H1 (cell line): ENCODE data around the gene MAP3K14. TPM values are rescaled to one million over a fixed set of nuclear protein-coding genes. Genes with fewer than 3 reads are reported as not detected.

ENCODE experiments used
- CBX5 ChIP-seq: fragments of 300-800, 300-1000 bp; sonication (generic); IDR thresholded peaks from 2 replicates; pipeline ENCODE4 v1.7.1; 2016; ENCODE audit warnings: antibody characterized with exemption, low read length, low read depth
- CTBP2 ChIP-seq: IDR thresholded peaks from 2 replicates; pipeline ENCODE4 v1.7.0; 2011; ENCODE audit warnings: borderline replicate concordance, mild to moderate bottlenecking, moderate library complexity, mixed read lengths, low read length; ENCODE audit not compliant: insufficient read depth, insufficient read length
- KDM5A ChIP-seq: fragments of 200-600 bp; IDR thresholded peaks from 2 replicates; pipeline ENCODE4 v1.7.1; 2012; ENCODE audit warnings: mild to moderate bottlenecking, low read length, inconsistent platforms, mixed read lengths
- RAD21 ChIP-seq, 2 experiments: IDR thresholded peaks in 1 of 2; conservative IDR thresholded peaks in 1 of 2; 2 replicates each; pipeline ENCODE4 v1.6.1; 2011; ENCODE audit warnings: low read depth in 2 of 2, low read length in 2 of 2, improper control_type of control experiment in 1 of 2, inconsistent platforms in 1 of 2, mild to moderate bottlenecking in 1 of 2, moderate library complexity in 1 of 2
- SIN3A ChIP-seq, 2 experiments: IDR thresholded peaks in 1 of 2; conservative IDR thresholded peaks in 1 of 2; 2 replicates each; pipeline ENCODE4 v1.6.1; 2011 to 2012; ENCODE audit warnings: low read length in 2 of 2, improper control_type of control experiment in 1 of 2, low read depth in 1 of 2, mild to moderate bottlenecking in 1 of 2
- SP4 ChIP-seq: IDR thresholded peaks from 2 replicates; pipeline ENCODE4 v1.6.1; 2012; ENCODE audit warnings: low read length, inconsistent platforms
- SRF ChIP-seq: IDR thresholded peaks from 2 replicates; pipeline ENCODE4 v1.6.1; 2011; ENCODE audit warnings: mild to moderate bottlenecking, low read depth, low read length, moderate library complexity
- TEAD4 ChIP-seq: IDR thresholded peaks from 2 replicates; pipeline ENCODE4 v1.6.1; 2012; ENCODE audit warnings: low read depth, low read length, inconsistent platforms, mixed read lengths
- polyA plus RNA-seq, 7 experiments: library from polyadenylated mRNA; depleted of rRNA in 3 of 7; stranded (reverse) in 5 of 7; unstranded in 2 of 7; fragments of >200 nt in 5 of 7; fragments of 200-250 nt in 2 of 7; gene quantifications; 1 replicate in 5 of 7; 2 replicates in 1 of 7; 4 replicates in 1 of 7; pipeline versions ENCODE4 v1.2.1 to v1.2.3, GENCODE V29; 2011 to 2013; ENCODE audit warnings: missing spikeins in 2 of 7, mixed read lengths in 2 of 7
- total RNA-seq: library from RNA; stranded (reverse); fragmentation: NEBNext Ultra II Directional; extraction: Animal tissue kit (Norgen Biotek cat#: 25700); gene quantifications from 2 replicates; pipeline ENCODE4 v1.2.1, GENCODE V29; 2021
- TF ChIP-seq, protein P1 (sequence below): fragments of 300-600 bp; sonication (generic); IDR thresholded peaks from 2 replicates; pipeline ENCODE4 v1.7.1; 2012; ENCODE audit warnings: low read length, moderate library complexity, mild to moderate bottlenecking, inconsistent platforms; ENCODE audit not compliant: insufficient replicate concordance

Gene MAP3K14
- total and polyA plus RNA-seq, 2 of the 8 experiments (the other 6 are each of a cell fraction or from before 2014, with no cell fraction given), result 5.2 to 6.1 TPM

DNA sequence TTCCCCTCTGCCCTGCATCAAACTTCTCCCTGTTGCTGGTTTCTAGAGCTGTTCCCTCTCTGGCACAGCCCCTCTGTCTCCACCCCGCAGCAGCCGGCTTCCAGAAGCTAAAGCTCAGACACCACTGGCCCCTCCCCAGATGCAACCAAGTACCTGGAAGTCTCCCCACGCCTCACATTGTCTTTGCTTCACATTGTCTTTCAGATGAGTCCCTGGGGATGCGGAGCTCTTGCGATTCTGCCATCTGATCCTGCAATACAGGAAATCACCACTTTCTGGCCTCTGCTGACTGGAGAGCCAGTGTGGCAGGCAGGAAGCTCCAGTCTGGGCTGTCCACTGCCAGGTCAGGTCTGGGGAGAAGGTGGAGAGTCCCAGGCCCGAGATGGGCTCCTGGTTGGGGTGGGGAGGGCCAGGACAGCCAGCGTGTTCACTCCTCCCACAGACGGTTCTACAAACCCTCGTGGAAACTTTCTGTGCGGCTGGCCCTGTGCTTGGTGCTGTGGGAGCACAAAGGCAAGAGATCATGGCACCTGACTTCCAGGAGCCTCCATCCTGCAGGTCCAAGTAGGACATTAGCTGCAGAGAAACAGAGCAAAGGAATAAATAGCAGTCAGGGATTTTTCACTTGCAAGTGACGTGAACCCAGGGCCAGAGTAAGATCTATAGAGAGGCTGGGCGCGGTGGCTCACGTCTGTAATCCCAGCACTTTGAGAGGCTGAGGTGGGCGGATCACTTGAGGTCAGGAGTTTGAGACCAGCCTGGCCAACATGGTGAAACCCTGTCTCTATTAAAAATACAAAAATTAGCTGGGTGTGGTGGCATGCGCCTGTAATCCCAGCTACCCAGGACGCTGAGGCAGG lies 47.9 kb upstream of the MAP3K14 start (continued):
- TF ChIP-seq, protein P1, sequence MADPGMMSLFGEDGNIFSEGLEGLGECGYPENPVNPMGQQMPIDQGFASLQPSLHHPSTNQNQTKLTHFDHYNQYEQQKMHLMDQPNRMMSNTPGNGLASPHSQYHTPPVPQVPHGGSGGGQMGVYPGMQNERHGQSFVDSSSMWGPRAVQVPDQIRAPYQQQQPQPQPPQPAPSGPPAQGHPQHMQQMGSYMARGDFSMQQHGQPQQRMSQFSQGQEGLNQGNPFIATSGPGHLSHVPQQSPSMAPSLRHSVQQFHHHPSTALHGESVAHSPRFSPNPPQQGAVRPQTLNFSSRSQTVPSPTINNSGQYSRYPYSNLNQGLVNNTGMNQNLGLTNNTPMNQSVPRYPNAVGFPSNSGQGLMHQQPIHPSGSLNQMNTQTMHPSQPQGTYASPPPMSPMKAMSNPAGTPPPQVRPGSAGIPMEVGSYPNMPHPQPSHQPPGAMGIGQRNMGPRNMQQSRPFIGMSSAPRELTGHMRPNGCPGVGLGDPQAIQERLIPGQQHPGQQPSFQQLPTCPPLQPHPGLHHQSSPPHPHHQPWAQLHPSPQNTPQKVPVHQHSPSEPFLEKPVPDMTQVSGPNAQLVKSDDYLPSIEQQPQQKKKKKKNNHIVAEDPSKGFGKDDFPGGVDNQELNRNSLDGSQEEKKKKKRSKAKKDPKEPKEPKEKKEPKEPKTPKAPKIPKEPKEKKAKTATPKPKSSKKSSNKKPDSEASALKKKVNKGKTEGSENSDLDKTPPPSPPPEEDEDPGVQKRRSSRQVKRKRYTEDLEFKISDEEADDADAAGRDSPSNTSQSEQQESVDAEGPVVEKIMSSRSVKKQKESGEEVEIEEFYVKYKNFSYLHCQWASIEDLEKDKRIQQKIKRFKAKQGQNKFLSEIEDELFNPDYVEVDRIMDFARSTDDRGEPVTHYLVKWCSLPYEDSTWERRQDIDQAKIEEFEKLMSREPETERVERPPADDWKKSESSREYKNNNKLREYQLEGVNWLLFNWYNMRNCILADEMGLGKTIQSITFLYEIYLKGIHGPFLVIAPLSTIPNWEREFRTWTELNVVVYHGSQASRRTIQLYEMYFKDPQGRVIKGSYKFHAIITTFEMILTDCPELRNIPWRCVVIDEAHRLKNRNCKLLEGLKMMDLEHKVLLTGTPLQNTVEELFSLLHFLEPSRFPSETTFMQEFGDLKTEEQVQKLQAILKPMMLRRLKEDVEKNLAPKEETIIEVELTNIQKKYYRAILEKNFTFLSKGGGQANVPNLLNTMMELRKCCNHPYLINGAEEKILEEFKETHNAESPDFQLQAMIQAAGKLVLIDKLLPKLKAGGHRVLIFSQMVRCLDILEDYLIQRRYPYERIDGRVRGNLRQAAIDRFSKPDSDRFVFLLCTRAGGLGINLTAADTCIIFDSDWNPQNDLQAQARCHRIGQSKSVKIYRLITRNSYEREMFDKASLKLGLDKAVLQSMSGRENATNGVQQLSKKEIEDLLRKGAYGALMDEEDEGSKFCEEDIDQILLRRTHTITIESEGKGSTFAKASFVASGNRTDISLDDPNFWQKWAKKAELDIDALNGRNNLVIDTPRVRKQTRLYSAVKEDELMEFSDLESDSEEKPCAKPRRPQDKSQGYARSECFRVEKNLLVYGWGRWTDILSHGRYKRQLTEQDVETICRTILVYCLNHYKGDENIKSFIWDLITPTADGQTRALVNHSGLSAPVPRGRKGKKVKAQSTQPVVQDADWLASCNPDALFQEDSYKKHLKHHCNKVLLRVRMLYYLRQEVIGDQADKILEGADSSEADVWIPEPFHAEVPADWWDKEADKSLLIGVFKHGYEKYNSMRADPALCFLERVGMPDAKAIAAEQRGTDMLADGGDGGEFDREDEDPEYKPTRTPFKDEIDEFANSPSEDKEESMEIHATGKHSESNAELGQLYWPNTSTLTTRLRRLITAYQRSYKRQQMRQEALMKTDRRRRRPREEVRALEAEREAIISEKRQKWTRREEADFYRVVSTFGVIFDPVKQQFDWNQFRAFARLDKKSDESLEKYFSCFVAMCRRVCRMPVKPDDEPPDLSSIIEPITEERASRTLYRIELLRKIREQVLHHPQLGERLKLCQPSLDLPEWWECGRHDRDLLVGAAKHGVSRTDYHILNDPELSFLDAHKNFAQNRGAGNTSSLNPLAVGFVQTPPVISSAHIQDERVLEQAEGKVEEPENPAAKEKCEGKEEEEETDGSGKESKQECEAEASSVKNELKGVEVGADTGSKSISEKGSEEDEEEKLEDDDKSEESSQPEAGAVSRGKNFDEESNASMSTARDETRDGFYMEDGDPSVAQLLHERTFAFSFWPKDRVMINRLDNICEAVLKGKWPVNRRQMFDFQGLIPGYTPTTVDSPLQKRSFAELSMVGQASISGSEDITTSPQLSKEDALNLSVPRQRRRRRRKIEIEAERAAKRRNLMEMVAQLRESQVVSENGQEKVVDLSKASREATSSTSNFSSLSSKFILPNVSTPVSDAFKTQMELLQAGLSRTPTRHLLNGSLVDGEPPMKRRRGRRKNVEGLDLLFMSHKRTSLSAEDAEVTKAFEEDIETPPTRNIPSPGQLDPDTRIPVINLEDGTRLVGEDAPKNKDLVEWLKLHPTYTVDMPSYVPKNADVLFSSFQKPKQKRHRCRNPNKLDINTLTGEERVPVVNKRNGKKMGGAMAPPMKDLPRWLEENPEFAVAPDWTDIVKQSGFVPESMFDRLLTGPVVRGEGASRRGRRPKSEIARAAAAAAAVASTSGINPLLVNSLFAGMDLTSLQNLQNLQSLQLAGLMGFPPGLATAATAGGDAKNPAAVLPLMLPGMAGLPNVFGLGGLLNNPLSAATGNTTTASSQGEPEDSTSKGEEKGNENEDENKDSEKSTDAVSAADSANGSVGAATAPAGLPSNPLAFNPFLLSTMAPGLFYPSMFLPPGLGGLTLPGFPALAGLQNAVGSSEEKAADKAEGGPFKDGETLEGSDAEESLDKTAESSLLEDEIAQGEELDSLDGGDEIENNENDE, result no peak
- TF ChIP-seq TEAD4 (no peak), KDM5A (no peak), SP4 (0 out of 2 replicates have a peak, but pooled peaks have one; percentile 33), SRF (no peak), CTBP2 (no peak), CBX5 (no peak), RAD21 (IDR thresholded peaks at IDR 0.05 in 1 of 2, conservative IDR thresholded peaks at IDR 0.05 in 1 of 2; ENCODE audit: low read depth in 2 of 2, low read length in 2 of 2) (peak; percentile 10 to 33; a peak in 2 of 4 replicates), SIN3A (conservative IDR thresholded peaks at IDR 0.05 in 1 of 2, IDR thresholded peaks at IDR 0.05 in 1 of 2; ENCODE audit: low read depth in 1 of 2, low read length in 2 of 2) (0 out of 4 replicates have a peak, but pooled peaks of 1 of the 2 experiments have one; percentile 29)
